HFFc6 (cell line): Measurements from ENCODE around the gene LRP3. TPM values are rescaled to one million over a fixed set of nuclear protein-coding genes. Genes with fewer than 3 reads are reported as not detected.

Experiments used
- DNase-seq: peaks from one replicate; pipeline ENCODE4 v3.0.0-alpha.2; 2018
- H3K27ac Mint-ChIP-seq: 2 replicates; pipeline ENCODE4 v1.8.0; 2020; ENCODE audit warnings: mild to moderate bottlenecking, mixed read lengths
- H3K27me3 Mint-ChIP-seq: 2 replicates; pipeline ENCODE4 v1.8.0; 2021; ENCODE audit warnings: mild to moderate bottlenecking, moderate library complexity, mixed read lengths; ENCODE audit not compliant: insufficient read depth
- H3K36me3 Mint-ChIP-seq: 2 replicates; pipeline ENCODE4 v1.8.0; 2021; ENCODE audit warnings: low read depth, mixed read lengths
- H3K4me1 Mint-ChIP-seq: 2 replicates; pipeline ENCODE4 v1.8.0; 2020; ENCODE audit warnings: low read depth, mixed read lengths
- H3K4me3 Mint-ChIP-seq: 2 replicates; pipeline ENCODE4 v1.8.0; 2020; ENCODE audit warnings: mild to moderate bottlenecking, moderate library complexity, mixed read lengths
- H3K9me3 Mint-ChIP-seq: 2 replicates; pipeline ENCODE4 v1.8.0; 2020; ENCODE audit warnings: mild to moderate bottlenecking, mixed read lengths
- CTCF ChIP-seq: fragments of 200-600 bp; sonication (generic); IDR thresholded peaks from 2 replicates; pipeline ENCODE4 v1.5.0; 2021; ENCODE audit warnings: antibody characterized with exemption, mild to moderate bottlenecking
- total RNA-seq, 6 experiments: library from RNA; stranded (reverse); fragmentation: NEBNext Ultra II Directional; extraction: Animal tissue kit (Norgen Biotek cat#: 25700); gene quantifications; 2 replicates in 1 of 6; 3 replicates in 5 of 6; pipeline ENCODE4 v1.2.3, GENCODE V29; 2021

Gene LRP3
- total RNA-seq, 6 experiments from 2014 or later: 1.9 to 17.7 (median 2.4) TPM

- DNase-seq: peak; percentile 60
Observed at GRCh38 chr19:33171916-33172359, 22.2 kb upstream of the LRP3 start.

GRCh38 chr19:33174186-33174585 lies 19.9 kb upstream of the LRP3 start:
- H3K27ac Mint-ChIP-seq: no peak overlapping the region
- no peaks in the 10 kb centered on the region for H3K9me3 Mint-ChIP-seq
- H3K27me3 Mint-ChIP-seq: peaks cover 4% of the 10 kb centered on the region
- TF ChIP-seq CTCF: no peak
- H3K4me3 Mint-ChIP-seq: no peak overlapping the region
- peaks cover 41% of the 10 kb centered on the region for H3K4me1 Mint-ChIP-seq
- no peak for DNase-seq
- no peaks in the 10 kb centered on the region; the same call in 1 of the 2 replicates for H3K36me3 Mint-ChIP-seq

More at GRCh38 chr19:33171916-33172359, 22.2 kb upstream of the LRP3 start:
- Mint-ChIP-seq H3K36me3 (peaks cover 6% of the 10 kb centered on the region; the same call in 1 of the 2 replicates), H3K9me3 (peaks cover 14% of the 10 kb centered on the region), H3K4me1 (peaks cover 28% of the 10 kb centered on the region), H3K27ac (no peak overlapping the region; the same call in 1 of the 2 replicates), H3K27me3 (peaks cover 4% of the 10 kb centered on the region), H3K4me3 (no peak overlapping the region)
- no peak for TF ChIP-seq CTCF

- Mint-ChIP-seq H3K27me3 (peaks cover 4% of the 10 kb centered on the region), H3K4me1 (peaks cover 42% of the 10 kb centered on the region), H3K27ac (0 out of 2 replicates have a peak overlapping the region, but pooled peaks have one; percentile 82), H3K4me3 (peak overlapping the region; percentile 98), H3K36me3 (no peaks in the 10 kb centered on the region), H3K9me3 (no peaks in the 10 kb centered on the region)
- no peak for TF ChIP-seq CTCF
- no peak for DNase-seq
Observed at GRCh38 chr19:33175156-33175782, 18.9 kb upstream of the LRP3 start.

DNA sequence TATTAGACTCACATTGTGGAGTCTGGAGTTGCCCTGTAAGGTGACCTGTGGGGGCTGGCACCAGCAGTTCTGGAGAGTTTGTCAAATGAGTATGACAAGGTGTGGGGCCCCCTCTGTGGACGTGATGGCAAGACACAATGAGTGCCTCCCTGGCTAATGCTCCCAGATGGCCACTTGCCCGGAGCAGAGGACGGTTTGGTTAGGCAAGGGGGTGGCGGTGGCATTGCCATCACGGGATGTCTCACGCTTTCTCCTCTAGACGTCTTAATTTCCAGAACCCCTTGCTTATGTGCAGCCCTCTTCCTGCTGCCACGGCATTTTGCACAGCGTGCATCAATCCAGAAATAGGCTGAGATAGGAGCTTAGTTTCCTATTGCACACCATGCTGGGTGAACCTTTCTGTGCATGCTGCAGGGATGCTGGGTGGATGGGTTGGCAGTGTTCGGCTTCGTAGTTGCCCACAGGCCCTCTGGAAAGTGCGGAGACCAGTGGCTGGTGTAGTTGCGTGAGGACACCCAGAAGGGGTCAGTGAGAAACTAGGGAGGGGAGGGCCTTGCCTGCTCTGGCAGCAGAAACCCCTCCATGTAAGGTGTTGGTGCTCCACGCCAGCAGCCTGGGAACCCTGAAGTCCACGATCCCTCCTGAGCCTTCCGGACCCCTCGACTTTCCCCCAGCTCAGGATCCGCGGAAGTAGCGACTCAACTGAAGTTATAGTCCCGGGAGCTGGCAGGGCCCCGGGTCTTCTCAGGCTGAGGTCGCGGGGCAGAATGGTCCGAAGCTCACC lies 18.1 kb upstream of the LRP3 start:
- Mint-ChIP-seq H3K27me3 (peaks cover 4% of the 10 kb centered on the region), H3K4me1 (peaks cover 41% of the 10 kb centered on the region), H3K36me3 (no peaks in the 10 kb centered on the region), H3K4me3 (peak overlapping the region; percentile 98), H3K27ac (peak overlapping the region; percentile 82), H3K9me3 (no peaks in the 10 kb centered on the region)
- peak; percentile 48 for TF ChIP-seq CTCF
- peak; percentile 13 for DNase-seq

DNA sequence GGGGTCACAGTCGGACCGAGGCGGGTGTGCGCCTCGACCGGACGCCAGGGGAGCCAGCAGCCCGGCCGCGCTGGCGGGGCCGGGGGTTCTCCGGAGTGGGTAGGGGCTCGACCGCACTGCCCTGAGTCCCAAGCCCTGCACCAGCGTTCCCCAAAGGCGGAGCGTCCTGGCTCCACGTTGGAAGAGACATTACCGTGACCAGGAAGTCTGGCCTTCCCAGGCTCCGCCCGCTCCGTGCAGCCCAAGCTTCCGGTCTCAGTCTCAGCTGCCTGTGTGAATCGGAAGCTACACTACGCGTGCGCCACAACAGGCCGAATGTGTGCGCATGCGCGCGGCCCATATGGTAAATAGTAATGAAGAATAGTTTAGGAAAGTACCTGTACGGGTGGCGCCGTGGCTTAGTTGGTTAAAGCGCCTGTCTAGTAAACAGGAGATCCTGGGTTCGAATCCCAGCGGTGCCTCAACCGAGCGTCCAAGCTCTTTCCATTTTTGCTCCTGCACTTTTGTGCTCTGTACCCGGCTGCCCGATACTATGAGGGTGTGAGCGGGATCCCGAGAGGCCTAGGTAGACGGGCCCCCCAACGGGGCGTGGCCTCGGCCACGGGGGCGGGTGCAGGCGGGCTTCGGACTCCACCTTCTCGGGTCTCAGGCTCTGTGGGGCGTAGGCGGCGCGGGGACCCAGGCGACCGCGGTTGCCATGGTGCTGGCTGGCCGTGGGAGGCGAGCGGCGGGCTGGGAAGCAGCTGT lies 17.3 kb upstream of the LRP3 start:
- H3K27ac Mint-ChIP-seq: peak overlapping the region; percentile 82
- DNase-seq: peak; percentile 98
- TF ChIP-seq CTCF: no peak
- H3K4me1 Mint-ChIP-seq: peaks cover 35% of the 10 kb centered on the region
- no peaks in the 10 kb centered on the region for H3K9me3 Mint-ChIP-seq
- peaks cover 6% of the 10 kb centered on the region for H3K27me3 Mint-ChIP-seq
- no peaks in the 10 kb centered on the region for H3K36me3 Mint-ChIP-seq
- H3K4me3 Mint-ChIP-seq: peak overlapping the region; percentile 98
